HepG2 (cell line): Measurements from ENCODE around the gene NTN3. TPM values are rescaled to one million over a fixed set of nuclear protein-coding genes. Genes with fewer than 3 reads are reported as not detected.

Experiments used
- ATAC-seq: fragments of 200-7000 bp; cut with Tn5 transposase; 3 replicates; pipeline ENCODE4 v1.9.1; 2020; ENCODE audit warnings: mild to moderate bottlenecking, moderate library complexity
- BruUV-seq: library from RNA; stranded (reverse); fragments of 400-500 nt; replicated peaks from 2 replicates; lab custom pipeline; 2021; lab: Mats Ljungman, UMichigan
- CTCF ChIA-PET: fragments of 300-600 bp; formaldehyde crosslinking; extraction: SDS; loops from one replicate; lab custom pipeline; 2021; ENCODE audit warnings: low total read pairs, inconsistent platforms, low intra/inter-chr PET ratio; lab: Yijun Ruan, JAX
- POLR2A ChIA-PET: fragments of 350-600 bp; sonication (Branson Sonifier 250); formaldehyde crosslinking; loops from one replicate; lab custom pipeline; 2020; ENCODE audit warnings: antibody characterized with exemption, inconsistent platforms; lab: Yijun Ruan, JAX
- DNase-seq: peaks from one replicate; pipeline ENCODE4 v3.0.0-alpha.2; 2015; ENCODE audit warnings: low spot score
- FAIRE-seq: peaks from 3 replicates; lab custom pipeline; 2011; peaks lifted over from hg19 to GRCh38; lab: Jason Lieb, UNC
- H2AFZ ChIP-seq: one replicate; pipeline ENCODE4 v1.6.1; 2011; ENCODE audit warnings: low read length, inconsistent platforms
- H3K27ac ChIP-seq: fragments of 300-600 bp; 3 replicates; pipeline ENCODE4 v1.8.0; 2011; ENCODE audit warnings: mixed run types, mild to moderate bottlenecking, mixed read lengths, low read length, inconsistent platforms; ENCODE audit not compliant: insufficient read depth; ENCODE audit errors: extremely low read length
- H3K27me3 ChIP-seq, 2 experiments: fragments of 200-600 bp in 1 of 2; 2 replicates in 1 of 2; 3 replicates in 1 of 2; pipeline versions ENCODE4 v1.6.0 to v1.8.0; 2011; ENCODE audit warnings: low read length in 2 of 2, mild to moderate bottlenecking in 2 of 2, moderate library complexity in 2 of 2, inconsistent platforms in 1 of 2; ENCODE audit not compliant: insufficient read depth in 2 of 2, control insufficient read depth in 1 of 2
- H3K36me3 ChIP-seq, 2 experiments: fragments of 200-600 bp in 1 of 2; replicated peaks in 1 of 2; 2 replicates in 1 of 2; 3 replicates in 1 of 2; pipeline versions ENCODE4 v1.5.1 to v1.8.0; 2011; ENCODE audit warnings: low read length in 2 of 2, inconsistent platforms in 1 of 2; ENCODE audit not compliant: insufficient read depth in 2 of 2, control insufficient read depth in 1 of 2
- H3K4me1 ChIP-seq: 2 replicates; pipeline ENCODE4 v1.5.1; 2012; ENCODE audit warnings: low read length, inconsistent platforms; ENCODE audit not compliant: insufficient read depth
- H3K4me2 ChIP-seq: 2 replicates; pipeline ENCODE4 v1.6.0; 2011; ENCODE audit warnings: low read depth, low read length, inconsistent platforms
- H3K4me3 ChIP-seq, 3 experiments: fragments of 200-600 bp in 1 of 3; sonication (generic), shearing (Covaris generic) in 1 of 3; replicated peaks in 1 of 3; 2 replicates each; pipeline ENCODE4 v1.5.1; 2011 to 2016; ENCODE audit warnings: low read length in 3 of 3, inconsistent platforms in 2 of 3, low read depth in 2 of 3, mild to moderate bottlenecking in 2 of 3, control low read depth in 1 of 3, mixed read lengths in 1 of 3; ENCODE audit not compliant: insufficient read depth in 1 of 3
- H3K79me2 ChIP-seq: one replicate; pipeline ENCODE4 v1.6.1; 2011; ENCODE audit warnings: low read length, inconsistent platforms; ENCODE audit not compliant: insufficient read depth
- H3K9ac ChIP-seq: 2 replicates; pipeline ENCODE4 v1.6.0; 2011; ENCODE audit warnings: mild to moderate bottlenecking, low read depth, low read length, inconsistent platforms; ENCODE audit not compliant: insufficient read depth
- H3K9me3 ChIP-seq: 2 replicates; pipeline ENCODE4 v1.5.1; 2012; ENCODE audit warnings: mild to moderate bottlenecking, low read length
- H4K20me1 ChIP-seq: 2 replicates; pipeline ENCODE4 v1.6.0; 2011; ENCODE audit warnings: inconsistent platforms, mild to moderate bottlenecking, low read length, moderate library complexity; ENCODE audit not compliant: insufficient read depth
- ATAD3A ChIP-seq: sonication (generic); formaldehyde crosslinking; IDR thresholded peaks from 2 replicates; pipeline ENCODE4 v1.4.0; 2020; ENCODE audit warnings: missing genetic modification reagents
- HNF1A ChIP-seq, 2 experiments: sonication (generic) in 1 of 2; formaldehyde crosslinking in 1 of 2; IDR thresholded peaks; 2 replicates each; pipeline versions ENCODE4 v1.4.0 to v1.6.1; 2016 to 2020; ENCODE audit warnings: borderline replicate concordance in 1 of 2, low read depth in 1 of 2, mild to moderate bottlenecking in 1 of 2, missing genetic modification reagents in 1 of 2
- NFIB ChIP-seq: sonication (generic); formaldehyde crosslinking; IDR thresholded peaks from 2 replicates; pipeline ENCODE4 v1.9.0; 2021; ENCODE audit warnings: missing genetic modification reagents, mild to moderate bottlenecking, borderline replicate concordance
- UBTF ChIP-seq: sonication (generic); formaldehyde crosslinking; IDR thresholded peaks from 2 replicates; pipeline ENCODE4 v1.4.0; 2020; ENCODE audit warnings: mild to moderate bottlenecking, missing genetic modification reagents
- YEATS4 ChIP-seq: sonication (generic); formaldehyde crosslinking; IDR thresholded peaks from 2 replicates; pipeline ENCODE4 v1.4.0; 2020; ENCODE audit warnings: missing genetic modification reagents, borderline replicate concordance
- ZBTB33 ChIP-seq: sonication (generic); formaldehyde crosslinking; IDR thresholded peaks from 2 replicates; pipeline ENCODE4 v1.4.0; 2020; ENCODE audit warnings: missing genetic modification reagents
- ZFAT ChIP-seq: sonication (generic); formaldehyde crosslinking; conservative IDR thresholded peaks from 2 replicates; pipeline ENCODE4 v1.8.1; 2023; ENCODE audit warnings: missing genetic modification reagents, inconsistent platforms
- ZNF329 ChIP-seq: sonication (generic); formaldehyde crosslinking; IDR thresholded peaks from 2 replicates; pipeline ENCODE4 v1.9.0; 2021; ENCODE audit warnings: low read depth, mild to moderate bottlenecking, missing genetic modification reagents
- ZNF670 ChIP-seq: sonication (generic); formaldehyde crosslinking; IDR thresholded peaks from 2 replicates; pipeline ENCODE4 v1.8.0; 2022; ENCODE audit warnings: mild to moderate bottlenecking, missing genetic modification reagents, borderline replicate concordance
- ZNF776 ChIP-seq: sonication (generic); formaldehyde crosslinking; IDR thresholded peaks from 2 replicates; pipeline ENCODE4 v1.4.0; 2020; ENCODE audit warnings: mild to moderate bottlenecking, missing genetic modification reagents
- WGBS: methylation state at CpG from one replicate; pipeline ENCODE4 v1.1.6; 2017; ENCODE audit warnings: low lambda C conversion rate; 5-methylcytosine and 5-hydroxymethylcytosine counted together
- in situ Hi-C: cut with HindIII; loops from 2 replicates; pipeline ENCODE4 v1.10.0; 2017; ENCODE audit warnings: low pct_unique_long_range_greater_than_20kb; ENCODE audit not compliant: extremely low pct_ligation_motif_present
- intact Hi-C: fragments of 100-400 bp; cut with micrococcal nuclease; formaldehyde crosslinking; loops from one replicate; pipeline ENCODE4 v1.10.0; 2022; ENCODE audit not compliant: unreplicated experiment
- polyA plus RNA-seq, 8 experiments: library from polyadenylated mRNA; depleted of rRNA in 3 of 8; stranded (reverse) in 7 of 8; unstranded in 1 of 8; fragments of >200 nt; fragmentation: Illumina TruSeq in 4 of 8; extraction: Trizol in 4 of 8; gene quantifications; 2 replicates each; pipeline versions ENCODE4 v1.2.1 to v1.2.3, GENCODE V29; 2011 to 2016; ENCODE audit warnings: low read depth in 4 of 8, missing spikeins in 1 of 8, mixed read lengths in 1 of 8; ENCODE audit not compliant: insufficient read depth in 1 of 8
- total RNA-seq, 5 experiments: library from RNA; depleted of rRNA; stranded (reverse); fragments of >200 nt; fragmentation: Illumina TruSeq; extraction: Trizol; gene quantifications; 2 replicates each; pipeline ENCODE4 v1.2.3, GENCODE V29; 2016; ENCODE audit warnings: low read depth in 1 of 5

NTN3 gene
- total and polyA plus RNA-seq, 2 of the 13 experiments (the other 11 are each of a cell fraction or from before 2014, with no cell fraction given), result 0.09 to 0.20 TPM

- ATAC-seq (peak; percentile 26), DNase-seq (no peak), FAIRE-seq (no peak)
- BruUV-seq, result no TSS peak
- H3K4me3 ChIP-seq, result peak overlapping the region; percentile 79 to 92 (median 85)
- POLR2A ChIA-PET, result interaction anchor here (0.5 to 1.6 kb wide), 6 partner anchors 10 to 61 kb away, joined by 3 to 6 read pairs (median 4); partner anchors contain the start of genes AMDHD2 and TEDC2
- intact Hi-C loops (loop anchor here (5.0 kb wide), 1 partner anchor 42 kb away; no protein-coding TSS in a partner anchor), in situ Hi-C loops (no loop called here)
- H3K4me2 ChIP-seq, result peak overlapping the region; percentile 89
- H3K4me1 ChIP-seq, result peaks cover 68% of the 10 kb centered on the region
- CTCF ChIA-PET, result interaction anchor here (1.4 kb wide), 1 partner anchor 27 kb away, joined by 3 read pairs; no protein-coding TSS in a partner anchor
- peak overlapping the region; percentile 58 for H3K27ac ChIP-seq
- H3K27me3 ChIP-seq, result peaks cover 8 to 16% of the 10 kb centered on the region in 2 experiments
- peaks cover 14% of the 10 kb centered on the region for H4K20me1 ChIP-seq
- H3K9me3 ChIP-seq, result no peaks in the 10 kb centered on the region
- H2AFZ ChIP-seq, result no peak overlapping the region
- peaks cover 16% of the 10 kb centered on the region for H3K79me2 ChIP-seq
- no CpG with 5 or more reads among the region's 100 CpGs for WGBS
- peak overlapping the region; percentile 75 for H3K9ac ChIP-seq
- peaks cover 1 to 2% of the 10 kb centered on the region in 2 experiments; a peak in 1 of 5 replicates for H3K36me3 ChIP-seq
- no peak for TF ChIP-seq NFIB (CRISPR knock-in tag)
- TF ChIP-seq HNF1A (IDR thresholded peaks at IDR 0.05; ENCODE audit: low read depth), result no peak
- 0 out of 2 replicates have a peak, but pooled peaks have one; percentile 17 for TF ChIP-seq HNF1A (CRISPR knock-in tag; IDR thresholded peaks at IDR 0.05; ENCODE audit: borderline replicate concordance)
- TF ChIP-seq ZFAT (CRISPR knock-in tag), result no peak
- TF ChIP-seq ZNF670 (CRISPR knock-in tag), result no peak
- peak; percentile 68; the same call in 1 of the 2 replicates for TF ChIP-seq UBTF
- TF ChIP-seq ZNF329 (CRISPR knock-in tag), result peak; percentile 69; the same call in 1 of the 2 replicates
- TF ChIP-seq ZNF776 (CRISPR knock-in tag), result peak; percentile 67; the same call in 1 of the 2 replicates
- no peak for TF ChIP-seq ZBTB33
- TF ChIP-seq YEATS4 (CRISPR knock-in tag), result peak; percentile 52; the same call in 1 of the 2 replicates
- no peak for TF ChIP-seq ATAD3A (CRISPR knock-in tag)
These were observed 3.1 kb downstream of the NTN3 start for GRCh38 chr16:2473999-2474876.
